A673 (cell line): ENCODE data around the gene CCSER1.

Source experiments
- EZH2 ChIP-seq: fragments of 200-600 bp; sonication (generic); IDR thresholded peaks from 2 replicates; pipeline ENCODE4 v1.6.1; 2017; ENCODE audit warnings: borderline replicate concordance, low read depth, mild to moderate bottlenecking, mixed read lengths, antibody characterized with exemption, low read length; ENCODE audit not compliant: poor library complexity, severe bottlenecking
- TF ChIP-seq, protein P1 (sequence below): fragments of 300-800, 200-600 bp; sonication (generic); conservative IDR thresholded peaks from 2 replicates; pipeline ENCODE4 v1.5.1; 2017; ENCODE audit warnings: low read depth, mild to moderate bottlenecking, antibody characterized with exemption, low read length, moderate library complexity, mixed read lengths

DNA sequence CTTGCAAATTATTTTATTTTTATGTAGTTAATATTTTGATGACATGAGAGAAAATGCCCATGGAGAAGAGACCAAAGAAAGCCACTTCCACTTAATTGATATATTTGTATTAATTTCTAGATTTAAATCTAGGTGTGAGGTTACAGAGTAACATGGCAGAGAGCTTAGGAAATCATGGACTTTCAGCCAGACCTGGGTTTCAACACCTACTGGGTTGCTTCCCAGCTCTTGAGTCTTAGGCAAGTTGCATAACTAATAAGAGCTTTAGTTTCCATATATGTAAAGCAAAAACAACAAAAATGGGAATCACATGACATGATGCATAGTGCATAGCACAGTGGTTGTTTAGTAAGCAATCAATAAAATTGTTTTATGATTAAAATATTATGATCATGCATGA, 413.3 kb downstream of the CCSER1 start:
- TF ChIP-seq, protein P1, sequence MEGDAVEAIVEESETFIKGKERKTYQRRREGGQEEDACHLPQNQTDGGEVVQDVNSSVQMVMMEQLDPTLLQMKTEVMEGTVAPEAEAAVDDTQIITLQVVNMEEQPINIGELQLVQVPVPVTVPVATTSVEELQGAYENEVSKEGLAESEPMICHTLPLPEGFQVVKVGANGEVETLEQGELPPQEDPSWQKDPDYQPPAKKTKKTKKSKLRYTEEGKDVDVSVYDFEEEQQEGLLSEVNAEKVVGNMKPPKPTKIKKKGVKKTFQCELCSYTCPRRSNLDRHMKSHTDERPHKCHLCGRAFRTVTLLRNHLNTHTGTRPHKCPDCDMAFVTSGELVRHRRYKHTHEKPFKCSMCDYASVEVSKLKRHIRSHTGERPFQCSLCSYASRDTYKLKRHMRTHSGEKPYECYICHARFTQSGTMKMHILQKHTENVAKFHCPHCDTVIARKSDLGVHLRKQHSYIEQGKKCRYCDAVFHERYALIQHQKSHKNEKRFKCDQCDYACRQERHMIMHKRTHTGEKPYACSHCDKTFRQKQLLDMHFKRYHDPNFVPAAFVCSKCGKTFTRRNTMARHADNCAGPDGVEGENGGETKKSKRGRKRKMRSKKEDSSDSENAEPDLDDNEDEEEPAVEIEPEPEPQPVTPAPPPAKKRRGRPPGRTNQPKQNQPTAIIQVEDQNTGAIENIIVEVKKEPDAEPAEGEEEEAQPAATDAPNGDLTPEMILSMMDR = no peak
- TF ChIP-seq EZH2 = no peak
